ENCODE results near the gene RMC1. TPM values are rescaled to one million over a fixed set of nuclear protein-coding genes. Genes with fewer than 3 reads are reported as not detected.

RMC1 gene
- total RNA-seq, 1 experiment from 2014 or later, result 38.4 TPM

Other genes starting within 250 kb of the RMC1 start
- 42.5 TPM for gene RIOK3, start 50.2 kb upstream of the RMC1 start, total RNA-seq (2021; ENCODE audit: unreplicated experiment)
- gene NPC1, start 83.0 kb downstream of the RMC1 start, total RNA-seq (2021; ENCODE audit: unreplicated experiment), result 51.6 TPM
- 8.8 TPM for gene ANKRD29, start 159.4 kb downstream of the RMC1 start, total RNA-seq (2021; ENCODE audit: unreplicated experiment)
- 5.6 TPM for gene LAMA3, start 185.9 kb downstream of the RMC1 start, total RNA-seq (2021; ENCODE audit: unreplicated experiment)

All from HCT116 (cell line).